Testis (tissue), 3 donors: ENCODE data around the gene UBE2H. TPM values are rescaled to one million over a fixed set of nuclear protein-coding genes. Genes with fewer than 3 reads are reported as not detected.

ENCODE experiments used
- DNase-seq: peaks from one replicate; pipeline ENCODE4 v3.0.0-alpha.2; 2019
- H3K27ac ChIP-seq, 2 donors: fragments of 200-600 bp; sonication (generic); one replicate each; pipeline ENCODE4 v1.5.1; 2019
- H3K27me3 ChIP-seq: fragments of 200-600 bp; sonication (generic); one replicate; pipeline ENCODE4 v1.5.1; 2019
- H3K36me3 ChIP-seq: fragments of 200-600 bp; sonication (generic); one replicate; pipeline ENCODE4 v1.5.1; 2017; ENCODE audit warnings: low read depth; ENCODE audit errors: missing control alignments
- H3K4me1 ChIP-seq: fragments of 200-600 bp; sonication (generic); one replicate; pipeline ENCODE4 v1.5.1; 2019
- H3K4me3 ChIP-seq, 2 donors: fragments of 200-600 bp; sonication (generic); one replicate each; pipeline ENCODE4 v1.5.1; 2017 to 2019
- H3K9me3 ChIP-seq: fragments of 200-600 bp; sonication (generic); one replicate; pipeline ENCODE4 v1.5.1; 2017
- CTCF ChIP-seq, 3 experiments: fragments of 450-650 bp in 2 of 3; fragments of 200-600 bp in 1 of 3; sonication (generic) in 1 of 3; IDR thresholded peaks; one replicate each; pipeline ENCODE4 v1.5.1; 2016 to 2019; ENCODE audit warnings: antibody characterized with exemption in 3 of 3, mild to moderate bottlenecking in 2 of 3, moderate library complexity in 1 of 3
- POLR2A ChIP-seq: fragments of 450-650 bp; IDR thresholded peaks from one replicate; pipeline ENCODE4 v1.6.1; 2017; ENCODE audit warnings: antibody characterized with exemption, mild to moderate bottlenecking, moderate library complexity
- WGBS, 2 donors: methylation state at CpG; one replicate each; pipeline ENCODE4 v1.1.5; 2018; 5-methylcytosine and 5-hydroxymethylcytosine counted together
- intact Hi-C: fragments of 100-400 bp; cut with DNase I; formaldehyde crosslinking; loops from one replicate; pipeline ENCODE4 v1.15.1; 2023; ENCODE audit warnings: low total_unique reads
- polyA plus RNA-seq: library from polyadenylated mRNA; stranded (reverse); fragments of 350-450 nt; fragmentation: Illumina TruSeq; extraction: RNeasy Lipid Tissue Mini Kit (QIAGEN cat#74804); gene quantifications from one replicate; pipeline ENCODE4 v1.2.3, GENCODE V29; 2014; ENCODE audit warnings: low read depth, low replicate concordance; ENCODE audit not compliant: insufficient read depth
- total RNA-seq, 2 donors: library from RNA; depleted of rRNA; stranded (reverse); fragments of >200 nt; gene quantifications; one replicate each; pipeline ENCODE4 v1.2.3, GENCODE V29; 2016

UBE2H gene
- total and polyA plus RNA-seq, 3 donors from 2014 or later: 93.5 to 130 (median 126) TPM

- H3K4me3 ChIP-seq: no peak overlapping the region
- TF ChIP-seq CTCF (IDR thresholded peaks at IDR 0.05): no peak
- no peak for TF ChIP-seq POLR2A
- H3K36me3 ChIP-seq: no peaks in the 10 kb centered on the region
- no peaks in the 10 kb centered on the region for H3K9me3 ChIP-seq
- H3K4me1 ChIP-seq: no peaks in the 10 kb centered on the region
- H3K27me3 ChIP-seq: no peaks in the 10 kb centered on the region
- intact Hi-C loops: no loop called here
- no peak for DNase-seq
- 78 to 87% methylated on average over 5 of the region's 5 CpGs for WGBS, 2 donors
- H3K27ac ChIP-seq: no peak overlapping the region
Measured at GRCh38 chr7:129801882-129802281, 150.9 kb downstream of the UBE2H start.

- no peaks in the 10 kb centered on the region for H3K4me1 ChIP-seq
- 85 to 89% methylated on average over 5 to 7 of the region's 7 CpGs for WGBS, 2 donors
- no peaks in the 10 kb centered on the region for H3K36me3 ChIP-seq
- H3K27me3 ChIP-seq: no peaks in the 10 kb centered on the region
- no peak overlapping the region for H3K27ac ChIP-seq
- intact Hi-C loops: no loop called here
- TF ChIP-seq POLR2A (no peak), CTCF (IDR thresholded peaks at IDR 0.05) (no peak)
- no peak overlapping the region for H3K4me3 ChIP-seq
- DNase-seq: no peak
- no peaks in the 10 kb centered on the region for H3K9me3 ChIP-seq
Measured at GRCh38 chr7:129800901-129801300, 151.9 kb downstream of the UBE2H start.

- TF ChIP-seq CTCF (IDR thresholded peaks at IDR 0.05) (no peak), POLR2A (no peak)
- intact Hi-C loops: no loop called here
- H3K36me3 ChIP-seq: no peaks in the 10 kb centered on the region
- no peak overlapping the region for H3K4me3 ChIP-seq
- no peaks in the 10 kb centered on the region for H3K4me1 ChIP-seq
- no peaks in the 10 kb centered on the region for H3K9me3 ChIP-seq
- DNase-seq: no peak
- no peak overlapping the region for H3K27ac ChIP-seq
- H3K27me3 ChIP-seq: no peaks in the 10 kb centered on the region
- 84 to 90% methylated on average over 4 to 13 of the region's 13 CpGs for WGBS, 2 donors
Measured at GRCh38 chr7:129799350-129799955, 153.3 kb downstream of the UBE2H start.

- Histone ChIP-seq H3K4me1 (no peaks in the 10 kb centered on the region), H3K27ac (no peak overlapping the region), H3K9me3 (no peaks in the 10 kb centered on the region), H3K27me3 (no peaks in the 10 kb centered on the region), H3K36me3 (no peaks in the 10 kb centered on the region), H3K4me3 (no peak overlapping the region)
- intact Hi-C loops: no loop called here
- no peak for DNase-seq
- TF ChIP-seq CTCF (IDR thresholded peaks at IDR 0.05) (no peak), POLR2A (no peak)
- 95 to 98% methylated on average over 13 to 16 of the region's 16 CpGs for WGBS, 2 donors
Measured at GRCh38 chr7:129798616-129799349, 154.0 kb downstream of the UBE2H start.
